SK-N-MC (cell line): Measurements from ENCODE around the gene PHKA1.
"Not testable (repeated sequence)": the region's sequence is repeated elsewhere in the genome, so short reads cannot be mapped to it uniquely, and the experiment has no call there.

Experiments used
- DNase-seq: peaks from one replicate; pipeline ENCODE4 v3.0.0-alpha.2; 2011; ENCODE audit warnings: low read depth, low spot score
- H3K27ac ChIP-seq: fragments of 200-600 bp; sonication (generic); 2 replicates; pipeline ENCODE4 v1.5.1; 2016; ENCODE audit warnings: mixed run types
- H3K36me3 ChIP-seq: fragments of 200-600 bp; sonication (generic); 2 replicates; pipeline ENCODE4 v1.6.1; 2017; ENCODE audit warnings: antibody characterized with exemption, low read length, mixed read lengths; ENCODE audit not compliant: insufficient read depth
- H3K4me3 ChIP-seq: fragments of 200-600 bp; sonication (generic); 2 replicates; pipeline ENCODE4 v1.5.1; 2016
- H3K9ac ChIP-seq: fragments of 200-600 bp; sonication (generic); 2 replicates; pipeline ENCODE4 v1.8.0; 2017; ENCODE audit warnings: mixed run types, mixed read lengths; ENCODE audit not compliant: insufficient read length
- H3K9me3 ChIP-seq: fragments of 200-600 bp; sonication (generic); 2 replicates; pipeline ENCODE4 v1.6.1; 2017; ENCODE audit warnings: low read depth, mild to moderate bottlenecking, antibody characterized with exemption, low read length, moderate library complexity, mixed read lengths
- EZH2 ChIP-seq: fragments of 200-600 bp; sonication (generic); IDR thresholded peaks from one replicate; pipeline ENCODE4 v1.6.1; 2017; ENCODE audit warnings: antibody characterized with exemption
- FOXP2 ChIP-seq: optimal IDR thresholded peaks from 2 replicates; pipeline ENCODE3; 2011; ENCODE audit warnings: mild to moderate bottlenecking, moderate library complexity; ENCODE audit not compliant: insufficient read depth; ENCODE audit errors: extremely low read length, control extremely low read depth
- POLR2AphosphoS5 ChIP-seq: IDR thresholded peaks from 2 replicates; pipeline ENCODE4 v1.6.1; 2012; ENCODE audit warnings: mild to moderate bottlenecking, low read depth, low read length, borderline replicate concordance

The PHKA1 gene

DNA sequence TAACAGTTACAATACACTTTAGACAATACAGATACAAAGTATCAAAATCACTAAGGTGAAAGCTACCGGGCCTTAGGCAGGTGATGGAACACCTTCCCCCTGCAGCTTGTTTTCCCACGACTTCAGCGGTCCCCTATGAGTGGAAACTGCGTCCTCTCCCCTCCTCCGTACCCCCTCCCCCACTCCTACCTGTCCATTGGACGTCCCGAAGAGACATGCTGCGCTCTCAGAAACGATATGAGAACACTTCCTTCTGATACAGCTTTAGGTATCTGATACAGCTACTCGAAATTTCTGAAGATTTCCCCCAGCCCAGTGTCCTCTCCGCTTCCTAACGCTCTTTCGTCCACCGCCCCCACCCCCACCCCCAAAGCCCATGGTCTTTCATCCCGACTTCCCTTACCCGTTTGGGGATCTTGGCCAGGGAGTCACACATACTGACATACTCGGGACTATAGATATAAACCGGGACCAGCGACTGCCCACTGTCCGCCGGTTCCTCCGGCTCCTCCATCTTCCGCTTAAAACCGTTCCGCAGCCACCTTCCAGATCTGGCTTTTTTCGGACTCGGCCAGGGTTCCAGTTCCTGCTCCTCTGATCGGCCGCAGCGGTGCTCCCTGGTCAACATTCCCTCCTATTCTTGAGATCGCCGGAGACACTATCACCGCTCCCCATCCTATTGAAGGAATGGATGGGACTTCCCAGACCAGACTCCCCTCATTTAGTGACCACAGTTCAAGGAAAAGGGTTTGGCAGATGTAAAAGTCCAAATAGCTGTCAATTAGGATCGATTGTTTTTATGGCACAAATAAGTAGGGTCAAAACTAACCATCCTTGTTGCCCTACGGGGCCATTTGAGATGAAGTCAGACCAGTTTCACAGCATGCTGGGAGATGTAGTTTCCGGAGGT, 141.6 kb downstream of the PHKA1 start, which contains the start of gene HDAC8:
TSS of gene HDAC8 (minus strand) at position 596 of the 910 bp plus-strand sequence. CDS start at position 514, 82 bp downstream.
- DNase-seq, result no peak
- no peaks in the 10 kb centered on the region for H3K9me3 ChIP-seq
- no peak for TF ChIP-seq FOXP2
- TF ChIP-seq EZH2, result no peak
- no peak for TF ChIP-seq POLR2AphosphoS5
- H3K4me3 ChIP-seq, result peak within 1 kb of the TSS; percentile 79
- H3K9ac ChIP-seq, result peak within 1 kb of the TSS; percentile 80
- H3K27ac ChIP-seq, result no peak within 1 kb of the TSS
- peaks cover 11% of the 10 kb centered on the region; the same call in 1 of the 2 replicates for H3K36me3 ChIP-seq

DNA sequence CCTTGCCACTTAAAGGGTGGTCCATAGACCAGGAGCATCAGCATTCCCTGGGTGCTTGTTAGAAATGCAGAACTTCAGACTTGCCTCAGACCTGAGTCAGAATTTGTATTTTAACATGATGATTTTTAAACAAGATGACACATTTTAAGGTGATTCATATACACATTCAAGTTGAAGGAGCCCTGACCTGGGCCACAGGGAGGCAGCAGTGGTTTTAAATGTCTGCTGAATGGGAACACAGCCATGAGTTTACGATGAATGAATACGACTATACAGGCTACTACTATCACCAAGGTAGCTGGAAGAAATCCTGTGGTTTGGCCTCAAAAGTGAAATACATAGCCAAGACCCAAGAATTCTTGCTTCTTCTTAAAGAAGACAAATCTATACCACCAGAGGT, 144.3 kb downstream of the PHKA1 start:
- no peak overlapping the region for H3K4me3 ChIP-seq
- no peak for TF ChIP-seq EZH2
- TF ChIP-seq POLR2AphosphoS5, result no peak
- TF ChIP-seq FOXP2, result no peak
- peaks cover 14% of the 10 kb centered on the region; the same call in 1 of the 2 replicates for H3K36me3 ChIP-seq
- no peak overlapping the region for H3K9ac ChIP-seq
- no peaks in the 10 kb centered on the region for H3K9me3 ChIP-seq
- no peak overlapping the region for H3K27ac ChIP-seq
- no peak for DNase-seq

DNA sequence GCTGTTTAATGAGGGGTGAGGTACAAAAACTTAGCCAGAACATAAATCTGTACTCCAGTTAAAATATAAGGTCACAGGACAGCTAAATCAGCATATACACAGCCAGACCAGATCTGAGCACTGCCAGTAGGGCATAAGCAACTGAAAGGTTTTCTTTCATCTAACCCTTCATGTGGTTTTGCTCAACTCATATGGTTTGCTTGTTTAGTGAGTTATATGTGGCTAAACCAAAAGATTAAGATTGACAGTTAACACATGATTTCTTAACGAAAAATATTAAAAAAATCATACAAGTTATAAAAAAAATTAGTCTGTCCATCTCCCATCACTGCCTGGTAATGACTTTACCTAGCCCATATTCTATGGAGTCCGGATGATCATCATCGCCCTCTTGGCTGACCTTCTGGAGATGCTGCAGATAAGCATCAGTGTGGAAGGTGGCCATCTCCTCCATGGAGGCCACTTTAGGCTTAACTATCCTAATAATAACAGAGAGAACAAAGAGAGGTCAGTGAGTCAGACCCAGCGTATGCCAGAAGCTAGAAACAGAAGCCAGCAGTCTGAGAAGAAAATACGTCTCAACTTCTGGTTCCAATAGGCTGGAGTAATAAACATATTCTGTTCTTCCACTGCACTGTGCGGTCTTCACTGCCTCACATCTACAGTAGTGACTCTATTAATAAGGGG, 145.6 kb downstream of the PHKA1 start:
- H3K36me3 ChIP-seq, result peaks cover 14% of the 10 kb centered on the region; the same call in 1 of the 2 replicates
- no peak overlapping the region for H3K4me3 ChIP-seq
- TF ChIP-seq POLR2AphosphoS5 (no peak), EZH2 (no peak), FOXP2 (no peak)
- H3K9me3 ChIP-seq, result no peaks in the 10 kb centered on the region
- no peak overlapping the region for H3K27ac ChIP-seq
- no peak overlapping the region for H3K9ac ChIP-seq
- no peak for DNase-seq

DNA sequence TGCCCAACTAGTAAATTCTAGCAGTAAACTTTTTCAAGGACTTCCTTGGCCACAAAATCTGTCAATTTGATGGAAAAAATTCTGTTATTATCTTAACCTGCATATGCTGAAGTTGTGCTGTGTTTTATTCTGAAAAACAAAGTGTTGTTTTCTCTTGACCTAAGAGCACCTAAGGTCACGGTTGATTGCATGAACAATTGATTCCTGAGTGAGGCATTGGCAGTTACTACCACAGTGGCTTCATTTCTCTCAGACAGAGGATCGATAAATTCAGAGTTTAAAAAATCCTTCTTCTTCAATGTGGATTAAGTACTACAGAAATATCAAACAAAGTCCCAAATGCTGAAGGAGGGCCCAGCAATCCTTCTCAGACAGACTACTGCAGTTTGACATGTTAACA, 147.7 kb downstream of the PHKA1 start:
- Histone ChIP-seq H3K27ac (no peak overlapping the region), H3K4me3 (no peak overlapping the region), H3K9me3 (no peaks in the 10 kb centered on the region), H3K36me3 (peaks cover 14% of the 10 kb centered on the region; the same call in 1 of the 2 replicates), H3K9ac (no peak overlapping the region)
- DNase-seq, result no peak
- no peak for TF ChIP-seq FOXP2
- TF ChIP-seq POLR2AphosphoS5, result no peak
- no peak for TF ChIP-seq EZH2

DNA sequence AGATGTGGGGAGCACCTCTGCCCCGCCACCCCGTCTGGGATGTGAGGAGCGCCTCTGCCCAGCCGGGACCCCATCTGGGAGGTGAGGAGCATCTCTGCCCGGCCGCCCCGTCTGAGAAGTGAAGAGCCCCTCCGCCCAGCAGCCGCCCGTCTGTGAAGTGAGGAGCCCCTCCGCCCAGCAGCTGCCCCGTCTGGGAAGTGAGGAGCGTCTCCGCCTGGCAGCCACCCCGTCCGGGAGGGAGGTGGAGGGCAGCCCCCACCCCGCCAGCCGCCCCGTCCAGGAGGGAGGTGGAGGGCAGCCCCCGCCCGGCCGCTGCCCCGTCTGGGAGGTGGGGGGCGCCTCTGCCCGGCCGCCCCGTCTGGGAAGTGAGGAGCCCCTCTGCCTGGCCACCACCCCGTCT, 154.5 kb downstream of the PHKA1 start:
- H3K9me3 ChIP-seq, H3K36me3 ChIP-seq, H3K9ac ChIP-seq, H3K27ac ChIP-seq, DNase-seq, H3K4me3 ChIP-seq: not testable (repeated sequence)

DNA sequence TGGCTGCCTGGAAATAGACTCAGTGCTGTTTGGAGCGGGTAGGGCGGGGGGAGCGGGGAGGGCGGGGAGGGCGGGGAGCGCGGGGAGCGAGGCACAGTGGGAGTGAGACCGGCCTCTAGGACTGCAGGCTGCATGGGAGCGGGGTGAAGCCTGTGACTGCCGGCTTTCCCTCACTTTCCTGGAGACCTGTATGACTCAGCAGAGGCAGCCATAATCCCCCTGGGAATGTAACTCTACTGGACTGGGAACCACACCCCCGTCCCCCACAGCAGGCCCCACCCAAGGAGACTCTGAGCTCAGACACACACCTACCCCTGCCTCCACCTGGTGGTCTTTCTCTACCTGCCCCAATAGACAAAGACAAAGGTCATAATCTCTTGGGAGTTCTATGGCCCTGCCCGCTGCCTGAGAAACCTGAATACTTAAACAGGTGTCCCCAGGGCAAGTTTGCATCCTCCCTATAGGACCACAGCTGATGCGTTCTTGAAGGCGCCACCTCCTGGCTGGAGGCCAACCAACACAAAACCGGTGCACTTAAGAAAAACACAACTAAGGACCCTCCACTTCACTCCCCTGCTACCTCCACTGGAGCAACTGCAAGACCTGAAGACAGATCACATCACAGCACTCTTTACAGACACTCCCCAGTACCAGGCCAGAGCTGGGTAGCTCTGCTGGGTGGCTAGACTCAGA, 159.5 kb downstream of the PHKA1 start:
- Histone ChIP-seq H3K4me3 (no peak overlapping the region), H3K36me3 (no peaks in the 10 kb centered on the region), H3K27ac (no peak overlapping the region), H3K9me3 (no peaks in the 10 kb centered on the region), H3K9ac (no peak overlapping the region)
- TF ChIP-seq EZH2 (no peak), FOXP2 (no peak), POLR2AphosphoS5 (no peak)
- no peak for DNase-seq

DNA sequence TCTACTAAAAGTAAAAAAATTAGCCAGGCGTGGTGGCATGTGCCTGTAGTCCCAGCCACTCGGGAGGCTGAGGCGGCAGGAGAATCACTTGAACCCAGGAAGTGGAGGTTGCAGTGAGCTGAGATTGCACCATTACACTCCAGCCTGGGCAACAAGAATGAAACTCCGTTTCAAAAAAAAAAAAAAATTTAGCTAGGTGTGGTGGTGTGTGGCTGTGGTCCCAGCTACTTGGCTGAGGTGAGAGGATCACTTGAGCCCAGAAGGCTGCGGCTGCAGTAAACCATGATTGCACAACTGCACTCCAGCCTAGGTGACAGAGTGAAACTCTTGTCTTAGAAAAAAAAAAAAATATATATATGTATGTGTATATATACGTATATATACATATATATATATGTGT, 161.7 kb downstream of the PHKA1 start:
- H3K4me3 ChIP-seq, result not testable (repeated sequence)

DNA sequence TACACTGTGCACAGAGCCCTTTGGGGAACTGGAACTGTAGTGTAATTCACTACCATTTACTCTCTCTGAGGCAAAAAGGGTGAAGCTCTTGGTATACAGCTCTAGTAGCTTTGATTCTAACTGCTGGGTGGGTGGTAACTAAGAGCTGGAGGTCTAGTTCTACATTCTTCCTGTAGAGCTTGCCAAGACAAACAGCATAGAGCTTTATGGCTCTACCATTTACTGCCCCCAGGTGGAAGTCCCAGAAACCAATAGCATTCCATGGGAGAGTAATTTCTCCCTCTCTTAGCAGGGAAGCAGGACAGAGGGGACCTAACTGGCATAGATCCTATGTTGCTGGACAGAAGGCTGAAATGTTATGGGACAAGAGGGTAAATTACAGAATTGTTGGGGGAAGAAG, 168.1 kb downstream of the PHKA1 start:
- no peak overlapping the region for H3K4me3 ChIP-seq
- no peak for TF ChIP-seq FOXP2
- no peak for TF ChIP-seq EZH2
- TF ChIP-seq POLR2AphosphoS5, result no peak
- H3K27ac ChIP-seq, result no peak overlapping the region
- no peak overlapping the region for H3K9ac ChIP-seq
- H3K9me3 ChIP-seq, result no peaks in the 10 kb centered on the region
- no peaks in the 10 kb centered on the region for H3K36me3 ChIP-seq
- no peak for DNase-seq

More for the DNA sequence above, 161.7 kb downstream of the PHKA1 start:
- H3K36me3 ChIP-seq, H3K9me3 ChIP-seq, H3K9ac ChIP-seq, DNase-seq, H3K27ac ChIP-seq: not testable (repeated sequence)
